ENCODE results near the gene MYMX.
"Not testable (repeated sequence)": the region's sequence is repeated elsewhere in the genome, so short reads cannot be mapped to it uniquely, and the experiment has no call there.

MYMX gene

GRCh38 chr6:44186635-44187025 is 30.1 kb upstream of the MYMX start:
- DNase-seq (ENCODE audit: low spot score) = no peak

- DNase-seq (ENCODE audit: low spot score) = no peak
These were observed 27.9 kb upstream of the MYMX start for GRCh38 chr6:44188819-44189218.

- no peak for DNase-seq (ENCODE audit: low spot score)
These were observed 27.5 kb upstream of the MYMX start for GRCh38 chr6:44189257-44189656.

- DNase-seq (ENCODE audit: low spot score) = no peak
These were observed 26.0 kb upstream of the MYMX start for GRCh38 chr6:44190715-44191114.

- no peak for DNase-seq (ENCODE audit: low spot score)
These were observed 24.2 kb upstream of the MYMX start for GRCh38 chr6:44192428-44193041.

GRCh38 chr6:44193307-44193910 is 23.3 kb upstream of the MYMX start:
- DNase-seq (ENCODE audit: low spot score) = no peak

GRCh38 chr6:44194326-44194725 is 22.4 kb upstream of the MYMX start:
- DNase-seq (ENCODE audit: low spot score) = no peak

GRCh38 chr6:44196351-44196750 is 20.4 kb upstream of the MYMX start:
- not testable (repeated sequence) for DNase-seq (ENCODE audit: low spot score)

- no peak for DNase-seq (ENCODE audit: low spot score)
These were observed 18.0 kb upstream of the MYMX start for GRCh38 chr6:44198684-44199083.

GRCh38 chr6:44199883-44200282 is 16.8 kb upstream of the MYMX start:
- no peak for DNase-seq (ENCODE audit: low spot score)

GRCh38 chr6:44201200-44201599 is 15.5 kb upstream of the MYMX start:
- no peak for DNase-seq (ENCODE audit: low spot score)

- DNase-seq (ENCODE audit: low spot score) = no peak
These were observed 15.0 kb upstream of the MYMX start for GRCh38 chr6:44201638-44202303.

GRCh38 chr6:44202332-44202971 is 14.3 kb upstream of the MYMX start:
- no peak for DNase-seq (ENCODE audit: low spot score)

- DNase-seq (ENCODE audit: low spot score) = no peak
These were observed 13.6 kb upstream of the MYMX start for GRCh38 chr6:44202972-44203750.

- no peak for DNase-seq (ENCODE audit: low spot score)
These were observed 12.8 kb upstream of the MYMX start for GRCh38 chr6:44203955-44204354.

- DNase-seq (ENCODE audit: low spot score) = no peak
These were observed 8.8 kb upstream of the MYMX start for GRCh38 chr6:44207966-44208365.

GRCh38 chr6:44211284-44211683 is 5.4 kb upstream of the MYMX start:
- no peak for DNase-seq (ENCODE audit: low spot score)

- DNase-seq (ENCODE audit: low spot score) = no peak
These were observed 2.4 kb upstream of the MYMX start for GRCh38 chr6:44214307-44214706.

- DNase-seq (ENCODE audit: low spot score) = no peak
These were observed 812 bp downstream of the MYMX start for GRCh38 chr6:44217332-44218143.

- DNase-seq (ENCODE audit: low spot score) = peak; percentile 69
These were observed 2.5 kb downstream of the MYMX start for GRCh38 chr6:44219053-44219814.
